ENCODE data around the gene BGLAP. TPM values are rescaled to one million over a fixed set of nuclear protein-coding genes. Genes with fewer than 3 reads are reported as not detected.

Gene BGLAP
- polyA plus RNA-seq, 1 donor (not counting 4 experiments of a cell fraction or from before 2014, with no cell fraction given), result 0.12 TPM

DNA sequence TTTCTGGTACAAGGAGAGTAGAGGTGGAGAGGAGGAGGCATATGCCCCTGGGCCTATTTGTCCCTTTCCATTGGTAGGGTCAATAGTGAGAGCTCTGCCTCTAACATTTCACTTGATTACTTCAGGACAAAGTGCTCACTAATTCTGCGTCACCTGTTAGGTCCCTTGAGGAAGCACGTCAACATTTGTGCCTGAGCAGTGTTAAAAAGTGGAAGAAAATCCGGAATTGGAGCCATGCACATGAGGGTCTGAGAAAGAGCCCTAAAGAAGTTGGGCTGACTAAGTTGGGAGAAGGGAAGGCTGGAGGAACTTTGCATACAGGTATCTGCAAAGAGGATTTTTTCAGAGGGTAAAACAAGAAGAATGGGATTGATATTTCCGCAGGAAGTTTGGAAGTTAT lies 46.1 kb upstream of the BGLAP start:
- Histone ChIP-seq H3K4me2 (ENCODE audit: control insufficient read depth, extremely low read depth, insufficient read depth, low read depth, low read length) (no peak overlapping the region), H3K9me3 (ENCODE audit: control insufficient read depth, low read depth, low read length) (no peaks in the 10 kb centered on the region), H3K4me1 (ENCODE audit: control insufficient read depth, extremely low read depth, insufficient read depth, low read length) (peaks cover 8% of the 10 kb centered on the region), H3K9ac (ENCODE audit: control insufficient read depth, extremely low read depth, insufficient read depth, low read length) (no peak overlapping the region), H4K20me1 (ENCODE audit: control insufficient read depth, extremely low read depth, insufficient read depth, low read length) (no peaks in the 10 kb centered on the region), H2AFZ (ENCODE audit: control insufficient read depth, low read length) (no peak overlapping the region), H3K27me3 (ENCODE audit: control insufficient read depth, extremely low read depth, insufficient read depth, low read length) (no peaks in the 10 kb centered on the region), H3K27ac (ENCODE audit: control insufficient read depth, insufficient read depth, low read length) (no peak overlapping the region), H3K4me3 (ENCODE audit: control insufficient read depth in 2 of 3, extremely low read depth in 1 of 3, insufficient read depth in 2 of 3, low read depth in 1 of 3, low read length in 3 of 3) (no peak overlapping the region), H3K36me3 (ENCODE audit: control insufficient read depth in 2 of 2, extremely low read depth in 1 of 2, insufficient read depth in 2 of 2, low read length in 2 of 2) (peaks cover 13 to 18% of the 10 kb centered on the region in 2 experiments), H3K9me1 (ENCODE audit: control insufficient read depth, extremely low read depth, insufficient read depth, low read length) (no peaks in the 10 kb centered on the region), H3K79me2 (ENCODE audit: control insufficient read depth, insufficient read depth, low read length) (peaks cover 59% of the 10 kb centered on the region)
- TF ChIP-seq, protein P1, sequence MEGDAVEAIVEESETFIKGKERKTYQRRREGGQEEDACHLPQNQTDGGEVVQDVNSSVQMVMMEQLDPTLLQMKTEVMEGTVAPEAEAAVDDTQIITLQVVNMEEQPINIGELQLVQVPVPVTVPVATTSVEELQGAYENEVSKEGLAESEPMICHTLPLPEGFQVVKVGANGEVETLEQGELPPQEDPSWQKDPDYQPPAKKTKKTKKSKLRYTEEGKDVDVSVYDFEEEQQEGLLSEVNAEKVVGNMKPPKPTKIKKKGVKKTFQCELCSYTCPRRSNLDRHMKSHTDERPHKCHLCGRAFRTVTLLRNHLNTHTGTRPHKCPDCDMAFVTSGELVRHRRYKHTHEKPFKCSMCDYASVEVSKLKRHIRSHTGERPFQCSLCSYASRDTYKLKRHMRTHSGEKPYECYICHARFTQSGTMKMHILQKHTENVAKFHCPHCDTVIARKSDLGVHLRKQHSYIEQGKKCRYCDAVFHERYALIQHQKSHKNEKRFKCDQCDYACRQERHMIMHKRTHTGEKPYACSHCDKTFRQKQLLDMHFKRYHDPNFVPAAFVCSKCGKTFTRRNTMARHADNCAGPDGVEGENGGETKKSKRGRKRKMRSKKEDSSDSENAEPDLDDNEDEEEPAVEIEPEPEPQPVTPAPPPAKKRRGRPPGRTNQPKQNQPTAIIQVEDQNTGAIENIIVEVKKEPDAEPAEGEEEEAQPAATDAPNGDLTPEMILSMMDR (optimal IDR thresholded peaks at IDR 0.05 in 1 of 3, IDR thresholded peaks at IDR 0.05 in 1 of 3, conservative IDR thresholded peaks at IDR 0.05 in 1 of 3; ENCODE audit: extremely low read depth in 1 of 3, insufficient read depth in 2 of 3, low read length in 3 of 3), result no peak
- TF ChIP-seq EZH2 (IDR thresholded peaks at IDR 0.05; ENCODE audit: low read length), result no peak
- dilution Hi-C loops (cut with MboI; ENCODE audit: extremely low pct_ligation_motif_present, low sequenced_read_pairs), result no loop called here
- DNase-seq (ENCODE audit: low read depth, low spot score) (no peak), FAIRE-seq (no peak)

DNA sequence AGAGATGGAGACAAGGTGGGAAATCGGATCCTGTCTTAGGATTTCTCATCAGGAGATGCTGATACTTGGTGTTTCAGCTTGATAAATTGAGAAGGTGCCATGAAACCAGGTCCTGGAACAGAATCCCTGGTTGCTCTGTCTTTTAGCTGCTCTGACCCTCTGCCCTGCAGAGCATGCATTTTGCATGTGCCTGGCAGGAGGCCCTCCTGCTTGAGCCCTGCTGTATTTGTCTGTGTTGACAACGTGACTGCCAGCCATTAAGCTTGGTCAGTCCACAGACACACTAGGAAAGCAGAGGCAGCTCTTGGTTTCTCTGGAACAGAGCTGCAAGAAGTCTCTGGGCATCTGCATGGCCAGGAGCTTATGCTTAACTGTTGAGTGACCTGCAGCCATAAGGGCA lies 45.5 kb upstream of the BGLAP start:
- peaks cover 8% of the 10 kb centered on the region for H3K4me1 ChIP-seq (ENCODE audit: control insufficient read depth, extremely low read depth, insufficient read depth, low read length)
- TF ChIP-seq, protein P1 (optimal IDR thresholded peaks at IDR 0.05 in 1 of 3, IDR thresholded peaks at IDR 0.05 in 1 of 3, conservative IDR thresholded peaks at IDR 0.05 in 1 of 3; ENCODE audit: extremely low read depth in 1 of 3, insufficient read depth in 2 of 3, low read length in 3 of 3), result no peak
- no peak for TF ChIP-seq EZH2 (IDR thresholded peaks at IDR 0.05; ENCODE audit: low read length)
- H3K4me2 ChIP-seq (ENCODE audit: control insufficient read depth, extremely low read depth, insufficient read depth, low read depth, low read length), result no peak overlapping the region
- peaks cover 59% of the 10 kb centered on the region for H3K79me2 ChIP-seq (ENCODE audit: control insufficient read depth, insufficient read depth, low read length)
- H3K9me3 ChIP-seq (ENCODE audit: control insufficient read depth, low read depth, low read length), result no peaks in the 10 kb centered on the region
- no peak overlapping the region for H2AFZ ChIP-seq (ENCODE audit: control insufficient read depth, low read length)
- no peak overlapping the region for H3K27ac ChIP-seq (ENCODE audit: control insufficient read depth, insufficient read depth, low read length)
- dilution Hi-C loops (cut with MboI; ENCODE audit: extremely low pct_ligation_motif_present, low sequenced_read_pairs), result no loop called here
- no peak overlapping the region for H3K9ac ChIP-seq (ENCODE audit: control insufficient read depth, extremely low read depth, insufficient read depth, low read length)
- H3K27me3 ChIP-seq (ENCODE audit: control insufficient read depth, extremely low read depth, insufficient read depth, low read length), result no peaks in the 10 kb centered on the region
- no peak overlapping the region for H3K4me3 ChIP-seq (ENCODE audit: control insufficient read depth in 2 of 3, extremely low read depth in 1 of 3, insufficient read depth in 2 of 3, low read depth in 1 of 3, low read length in 3 of 3)
- no peak for DNase-seq (ENCODE audit: low read depth, low spot score)
- peaks cover 13 to 18% of the 10 kb centered on the region in 2 experiments for H3K36me3 ChIP-seq (ENCODE audit: control insufficient read depth in 2 of 2, extremely low read depth in 1 of 2, insufficient read depth in 2 of 2, low read length in 2 of 2)
- no peak for FAIRE-seq
- H4K20me1 ChIP-seq (ENCODE audit: control insufficient read depth, extremely low read depth, insufficient read depth, low read length), result no peaks in the 10 kb centered on the region
- no peaks in the 10 kb centered on the region for H3K9me1 ChIP-seq (ENCODE audit: control insufficient read depth, extremely low read depth, insufficient read depth, low read length)

Data from keratinocyte (primary cell).